Hematopoietic multipotent progenitor cell treated with erythropoietin and hydrocortisone succinate and interleukin-3 and kit ligand, for 4 days (in vitro differentiated cells): ENCODE measurements around the gene LEP.
A peak's percentile ranks its signal among the peaks of the same experiment; 100 is the strongest.

ENCODE experiments used
- DNase-seq: peaks from one replicate; pipeline ENCODE4 v3.0.0-alpha.2; 2015

Gene LEP

DNA sequence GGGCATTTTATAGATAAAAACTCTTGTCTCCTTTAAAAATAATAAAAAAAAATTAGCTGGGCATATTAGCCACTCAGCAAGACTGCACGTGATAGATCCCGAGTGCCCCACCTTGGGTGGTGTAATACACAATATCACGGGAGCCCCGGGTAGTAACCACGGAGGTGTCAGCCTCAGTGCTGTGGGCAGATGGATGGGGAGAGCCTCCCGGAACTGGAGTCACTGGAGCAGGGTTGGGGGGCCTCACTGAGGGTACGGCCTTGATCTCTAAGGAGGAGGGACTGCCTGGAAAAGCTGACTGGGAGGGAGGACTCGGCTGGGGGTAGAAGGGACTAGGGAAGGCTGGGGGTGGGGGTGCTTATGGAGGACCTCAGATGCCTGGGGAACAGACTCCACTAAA lies 12.6 kb downstream of the LEP start:
- no peak for DNase-seq

DNA sequence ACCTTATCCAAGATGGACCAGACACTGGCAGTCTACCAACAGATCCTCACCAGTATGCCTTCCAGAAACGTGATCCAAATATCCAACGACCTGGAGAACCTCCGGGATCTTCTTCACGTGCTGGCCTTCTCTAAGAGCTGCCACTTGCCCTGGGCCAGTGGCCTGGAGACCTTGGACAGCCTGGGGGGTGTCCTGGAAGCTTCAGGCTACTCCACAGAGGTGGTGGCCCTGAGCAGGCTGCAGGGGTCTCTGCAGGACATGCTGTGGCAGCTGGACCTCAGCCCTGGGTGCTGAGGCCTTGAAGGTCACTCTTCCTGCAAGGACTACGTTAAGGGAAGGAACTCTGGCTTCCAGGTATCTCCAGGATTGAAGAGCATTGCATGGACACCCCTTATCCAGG lies 13.4 kb downstream of the LEP start:
- no peak for DNase-seq

DNA sequence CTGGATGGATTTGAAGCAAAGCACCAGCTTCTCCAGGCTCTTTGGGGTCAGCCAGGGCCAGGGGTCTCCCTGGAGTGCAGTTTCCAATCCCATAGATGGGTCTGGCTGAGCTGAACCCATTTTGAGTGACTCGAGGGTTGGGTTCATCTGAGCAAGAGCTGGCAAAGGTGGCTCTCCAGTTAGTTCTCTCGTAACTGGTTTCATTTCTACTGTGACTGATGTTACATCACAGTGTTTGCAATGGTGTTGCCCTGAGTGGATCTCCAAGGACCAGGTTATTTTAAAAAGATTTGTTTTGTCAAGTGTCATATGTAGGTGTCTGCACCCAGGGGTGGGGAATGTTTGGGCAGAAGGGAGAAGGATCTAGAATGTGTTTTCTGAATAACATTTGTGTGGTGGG lies 14.2 kb downstream of the LEP start:
- no peak for DNase-seq

DNA sequence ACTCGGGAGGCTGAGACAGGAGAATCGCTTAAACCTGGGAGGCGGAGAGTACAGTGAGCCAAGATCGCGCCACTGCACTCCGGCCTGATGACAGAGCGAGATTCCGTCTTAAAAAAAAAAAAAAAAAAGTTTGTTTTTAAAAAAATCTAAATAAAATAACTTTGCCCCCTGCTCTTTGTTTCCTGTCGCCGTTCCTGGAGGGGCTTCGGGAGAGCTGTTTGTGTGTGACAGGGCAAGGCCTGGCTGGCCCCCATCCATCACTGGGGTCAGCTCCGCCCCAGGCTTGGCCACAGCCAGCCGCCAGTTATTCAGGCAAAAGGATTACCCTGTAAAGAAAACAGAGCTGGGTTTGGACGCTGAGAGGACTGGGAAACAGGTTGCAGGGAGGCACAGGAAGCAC lies 16.4 kb downstream of the LEP start:
- DNase-seq, result no peak

DNA sequence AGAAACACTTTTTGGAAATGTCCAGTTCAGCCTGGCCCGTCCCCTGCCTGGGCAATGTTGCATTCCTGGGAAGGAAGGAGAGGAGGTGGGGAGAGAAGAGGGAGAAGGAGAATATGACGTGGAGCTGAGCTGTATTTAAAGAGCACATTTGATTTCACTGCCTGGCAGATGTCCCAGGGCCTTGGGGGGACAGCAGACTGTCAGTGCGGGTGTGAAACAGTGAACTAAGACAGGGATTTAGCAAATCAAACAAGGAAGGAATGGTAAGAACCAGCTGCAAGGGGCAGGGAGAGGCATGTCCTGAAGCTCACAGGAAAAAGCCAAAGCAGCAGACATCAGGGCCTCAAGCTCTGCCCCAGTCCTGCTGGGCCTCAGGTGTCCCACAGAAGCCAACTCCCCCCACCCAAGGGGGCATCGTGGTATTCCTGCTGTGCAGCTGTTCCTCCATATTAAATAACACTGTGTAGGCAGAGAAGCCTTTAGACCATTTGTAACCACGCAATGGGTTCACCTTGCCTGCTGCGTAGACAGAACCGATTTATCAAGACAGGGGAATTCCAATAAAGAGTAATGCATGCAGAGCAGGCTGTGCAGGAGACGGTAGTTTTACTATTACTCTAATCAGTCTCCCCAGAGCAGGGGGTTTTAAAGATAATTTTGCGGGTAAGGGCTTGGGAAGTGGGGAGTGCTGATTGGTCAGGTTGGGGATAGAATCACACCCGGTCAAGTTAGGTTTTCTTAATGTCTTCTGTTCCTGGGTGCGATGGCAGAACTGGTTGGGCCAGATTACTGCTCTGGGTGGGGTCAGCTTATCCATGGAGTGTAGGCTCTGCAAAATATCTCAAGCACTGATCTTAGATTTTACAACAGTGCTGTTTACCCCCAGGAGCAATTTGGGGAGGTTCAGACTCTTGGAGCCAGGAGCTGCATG lies 18.3 kb downstream of the LEP start:
- DNase-seq, result peak; percentile 58

DNA sequence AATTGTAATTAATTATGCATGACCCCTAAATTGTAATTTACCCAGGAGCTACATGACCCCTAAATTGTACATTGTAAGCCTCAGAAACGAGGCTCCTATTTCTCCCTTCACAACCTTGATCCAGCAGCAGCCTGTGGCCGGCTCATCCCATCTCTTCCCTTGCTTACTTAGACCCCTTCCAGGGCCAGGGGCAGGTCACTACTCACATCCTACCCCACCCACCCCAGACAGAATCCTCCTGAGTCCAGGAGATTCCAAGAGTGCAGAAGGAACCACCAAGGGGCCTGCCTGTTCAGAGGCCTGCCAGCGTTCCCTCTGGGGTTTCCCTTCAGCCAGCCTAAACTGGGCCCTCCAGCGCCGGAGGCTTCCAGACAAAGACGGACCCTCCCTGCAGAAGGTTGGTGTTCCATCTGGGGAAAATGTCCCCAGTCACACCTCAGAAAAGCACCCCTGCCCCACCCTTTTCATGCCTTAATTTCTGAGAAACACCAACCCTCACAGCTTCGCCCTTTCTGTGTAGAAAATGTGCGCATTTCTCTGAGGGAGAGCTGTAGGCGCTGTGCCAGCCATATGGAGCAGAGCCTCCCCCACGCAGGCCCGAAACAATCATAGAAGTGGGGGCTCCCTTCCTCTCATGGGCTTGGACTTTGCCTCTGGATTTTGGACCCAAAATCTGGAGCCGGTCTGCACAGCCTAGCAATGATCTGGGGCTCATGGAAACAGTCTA lies 19.2 kb downstream of the LEP start:
- DNase-seq, result no peak

DNA sequence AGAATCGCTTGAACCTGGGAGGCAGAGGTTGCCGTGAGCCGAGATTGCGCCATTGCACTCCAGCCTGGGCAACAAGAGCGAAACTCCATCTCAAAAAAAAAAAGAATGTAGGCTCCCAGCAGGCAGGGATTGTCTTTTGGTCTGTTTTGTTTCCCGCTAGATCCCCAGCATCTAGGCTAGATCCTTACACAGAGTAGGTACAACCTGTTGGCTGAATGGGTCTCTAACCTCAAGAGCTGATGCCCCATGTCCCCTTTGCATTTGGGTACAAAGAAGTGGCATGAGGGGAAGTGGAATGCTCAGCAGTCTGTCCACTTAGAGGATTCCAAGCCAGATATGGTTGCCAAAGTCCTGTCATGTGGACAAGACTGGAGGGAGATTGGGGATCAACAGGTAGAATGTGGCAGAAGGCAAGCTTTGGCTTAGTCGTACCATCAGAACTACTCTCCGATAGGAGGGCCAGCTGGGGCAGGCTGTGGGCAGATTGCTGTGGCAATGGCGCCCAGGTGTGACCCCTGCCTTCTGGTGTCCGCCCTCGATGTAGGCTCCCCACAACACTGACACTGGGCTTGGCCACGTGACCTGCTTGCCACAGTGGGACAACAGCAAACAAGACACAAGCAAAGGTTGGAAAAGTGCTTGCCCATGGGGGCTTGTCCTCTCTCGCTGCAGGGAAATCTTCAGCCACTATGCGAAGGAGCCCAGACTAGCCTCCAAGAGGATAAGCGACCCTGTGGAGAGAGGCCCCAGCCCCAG lies 21.4 kb downstream of the LEP start:
- DNase-seq, result no peak

DNA sequence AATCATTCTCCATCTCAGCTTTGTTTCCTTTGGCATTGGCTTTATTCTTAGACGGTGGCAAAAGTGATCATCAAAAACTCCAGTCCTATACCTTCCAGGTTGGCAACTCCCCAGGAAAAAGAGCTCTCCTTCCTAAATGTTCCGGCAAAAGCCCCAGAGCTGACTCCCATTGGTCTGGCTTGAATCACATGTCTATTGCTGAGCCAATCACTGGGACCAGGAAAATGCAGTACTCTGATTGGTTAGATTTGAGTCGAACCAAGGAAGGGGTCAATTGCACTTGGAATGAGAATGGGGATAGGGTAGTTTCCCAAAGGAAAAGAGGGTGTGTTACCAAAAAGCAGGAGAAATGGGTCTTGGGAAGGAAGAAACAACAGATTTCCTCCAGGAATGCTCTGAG lies 22.3 kb downstream of the LEP start:
- no peak for DNase-seq

DNA sequence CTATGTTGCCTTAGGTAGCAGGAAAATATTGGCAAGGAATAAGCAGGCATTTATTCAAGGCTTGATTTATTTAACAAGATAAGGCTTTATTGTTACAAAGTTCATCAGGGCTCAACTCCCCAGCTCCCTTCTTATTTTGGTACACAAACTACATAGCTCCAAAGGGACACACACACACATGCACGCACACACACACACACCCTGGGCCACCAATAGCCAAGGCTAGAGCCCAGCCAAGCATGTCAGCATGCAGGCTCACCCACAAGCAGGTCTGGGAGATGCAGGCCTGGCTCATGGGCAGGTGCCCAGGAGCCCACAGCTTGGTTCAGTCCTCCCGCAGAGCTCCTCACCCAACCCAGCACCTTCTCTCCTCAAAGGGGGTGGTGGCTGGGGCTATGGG lies 23.4 kb downstream of the LEP start:
- DNase-seq, result no peak

DNA sequence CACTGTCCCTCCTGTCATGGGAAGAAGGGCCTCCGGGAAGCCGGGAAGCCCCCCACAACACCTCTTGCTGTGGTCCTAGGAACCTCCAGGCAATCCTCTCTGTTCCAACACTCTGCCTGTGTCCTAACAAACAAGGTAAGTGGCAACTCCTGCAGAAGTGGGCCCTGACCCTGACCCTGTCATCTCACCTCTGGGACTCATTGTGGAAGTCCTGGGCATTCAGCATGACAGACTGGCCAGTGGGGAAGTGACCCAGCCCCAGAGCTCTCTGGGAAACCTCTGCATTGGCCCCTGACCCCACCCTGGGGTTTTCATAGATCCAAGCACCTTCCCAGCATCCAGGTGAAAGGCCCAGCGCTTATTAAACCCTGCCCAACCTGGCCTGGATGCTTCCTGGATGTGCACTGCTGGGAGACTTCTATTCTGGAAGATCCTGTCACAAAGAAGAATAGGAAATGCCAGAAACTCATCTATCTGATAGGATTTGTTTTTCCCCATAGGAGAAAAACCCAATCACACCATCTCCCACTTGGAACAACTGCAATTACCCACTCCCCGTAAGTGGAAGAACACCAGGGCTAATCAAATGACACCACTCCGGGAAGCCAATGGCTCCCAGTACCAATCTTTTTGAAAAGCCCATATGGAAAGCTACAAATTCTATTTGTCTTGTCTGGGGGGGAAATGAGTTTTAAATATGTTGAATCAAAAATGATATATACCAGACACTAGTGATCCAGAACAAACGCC lies 24.3 kb downstream of the LEP start:
- DNase-seq, result no peak

DNA sequence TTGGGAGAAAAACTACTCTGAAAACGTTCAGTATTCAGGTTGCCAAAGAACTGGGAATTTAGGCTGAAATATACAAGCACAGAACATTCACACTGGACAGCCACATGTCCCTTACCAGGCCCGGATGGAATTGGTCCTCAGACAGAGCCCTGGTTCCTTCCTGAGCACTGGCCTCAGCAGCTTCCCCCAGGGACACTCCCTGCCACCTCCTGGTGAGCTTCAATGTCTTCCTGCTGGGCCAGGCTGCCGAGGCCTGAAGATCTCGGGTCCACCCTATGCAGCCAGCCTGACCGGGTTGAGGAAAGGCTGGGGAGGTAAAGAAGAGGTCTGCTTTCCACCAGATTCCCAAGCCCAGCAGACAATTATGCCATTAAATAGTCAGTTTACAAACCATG lies 24.8 kb downstream of the LEP start:
- DNase-seq, result no peak

DNA sequence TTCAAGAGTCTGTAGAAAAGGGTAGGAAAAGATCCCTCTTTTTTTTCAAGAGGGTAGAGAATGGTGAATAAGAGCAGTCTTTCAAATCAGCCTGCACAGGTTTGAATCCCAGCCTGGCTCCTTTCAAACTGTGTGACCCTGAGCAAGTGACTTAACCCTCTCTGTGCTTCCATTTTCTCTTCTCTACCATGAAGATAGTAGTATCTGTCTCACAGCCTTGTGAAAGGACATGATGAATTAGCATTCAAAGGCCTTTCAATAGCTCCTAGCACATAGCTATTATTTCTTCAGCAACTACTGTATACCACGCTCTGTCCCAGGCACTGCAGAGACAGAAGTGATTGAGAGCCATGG lies 25.4 kb downstream of the LEP start:
- DNase-seq, result no peak

DNA sequence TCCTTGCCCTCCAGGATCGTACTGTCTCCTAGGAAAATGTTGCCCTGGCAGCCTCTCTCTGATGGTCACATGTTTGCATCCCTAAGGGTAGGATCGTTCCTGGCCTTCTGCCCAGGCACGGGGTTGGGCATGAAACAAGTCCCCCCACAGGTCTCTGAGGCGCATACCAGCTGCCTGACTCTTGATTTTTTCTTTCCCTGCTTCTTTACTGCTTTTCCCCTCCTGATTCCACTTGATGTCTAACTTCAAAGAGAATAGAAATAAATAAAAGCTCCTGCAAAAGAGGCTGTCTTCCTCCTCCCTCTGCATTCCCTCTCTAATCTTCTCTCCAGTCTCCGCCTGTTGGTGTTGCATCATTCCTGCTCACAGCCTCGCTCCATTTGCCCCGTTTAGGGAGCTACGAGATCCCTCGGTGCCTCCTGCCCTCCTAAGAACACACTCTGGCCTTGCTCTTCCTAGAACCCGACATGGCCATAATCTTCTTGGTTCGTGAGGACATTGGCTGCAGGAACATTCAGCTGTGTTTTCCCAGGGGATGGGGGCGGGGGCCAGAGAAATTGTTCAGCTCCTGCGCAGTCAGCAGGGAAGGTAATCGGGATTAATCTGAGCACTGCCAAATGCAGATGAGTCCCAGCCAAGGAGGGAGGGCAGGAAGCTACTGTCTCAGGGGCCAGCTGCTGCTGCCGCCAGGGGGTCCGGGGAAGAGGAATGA lies 26.0 kb downstream of the LEP start:
- no peak for DNase-seq

DNA sequence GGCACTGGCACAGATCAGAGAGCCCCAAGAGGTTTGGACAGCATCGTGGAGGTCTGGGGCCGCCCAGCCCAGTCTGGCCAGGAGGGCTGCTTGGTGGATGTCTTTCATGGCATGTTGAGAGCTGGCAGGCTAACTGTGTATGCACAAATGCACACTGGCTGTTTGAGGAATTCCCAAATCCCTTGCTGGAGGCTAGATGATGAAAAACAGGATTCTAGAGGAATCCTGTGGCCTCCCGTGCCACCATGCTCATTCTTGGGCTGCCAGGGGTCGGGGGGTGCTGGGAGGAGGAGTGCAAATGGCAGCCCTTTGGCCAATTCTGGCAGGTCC lies 26.5 kb downstream of the LEP start:
- no peak for DNase-seq

DNA sequence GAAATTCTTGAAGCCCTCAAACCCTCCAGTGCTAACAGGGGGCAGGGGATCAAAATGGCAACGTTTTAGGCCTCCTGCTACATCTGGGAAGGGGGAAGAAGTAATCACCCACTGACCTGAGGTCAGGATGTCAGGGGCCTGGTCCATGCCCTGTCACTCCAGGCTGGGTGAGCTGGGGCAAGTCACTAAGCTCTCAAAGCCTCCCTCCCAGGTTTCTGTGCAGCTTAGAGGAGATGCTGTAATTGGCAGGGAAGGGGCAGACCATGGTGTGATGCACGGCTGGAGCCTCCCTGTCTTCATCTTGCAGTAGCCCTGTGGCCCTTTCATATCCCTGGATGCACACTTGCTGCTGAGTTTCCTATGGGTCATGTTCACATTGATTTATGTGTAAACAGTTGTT lies 27.2 kb downstream of the LEP start:
- DNase-seq, result no peak

DNA sequence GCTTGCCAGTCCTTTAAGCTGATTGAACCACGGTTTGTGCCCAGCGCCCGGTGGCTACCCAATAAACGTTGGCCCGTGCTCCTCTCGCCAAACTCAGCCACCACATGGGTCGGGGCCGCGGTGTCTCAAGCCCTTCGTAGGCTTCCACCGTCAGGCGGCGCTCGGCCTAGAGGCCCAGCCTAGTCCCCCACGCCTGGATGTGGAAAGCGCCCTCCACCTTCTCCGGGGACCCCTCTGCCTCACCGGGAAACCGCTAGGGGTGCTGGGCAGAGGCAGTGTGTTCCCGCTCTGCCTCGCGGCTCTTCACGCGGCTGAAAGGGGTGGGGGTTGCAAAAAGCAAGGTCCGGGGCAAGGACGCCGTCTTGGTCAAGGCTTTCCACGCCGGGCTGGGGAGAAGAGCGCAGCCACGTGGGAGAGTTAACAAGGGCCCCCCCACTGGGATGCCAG lies 29.8 kb downstream of the LEP start:
- DNase-seq, result no peak

DNA sequence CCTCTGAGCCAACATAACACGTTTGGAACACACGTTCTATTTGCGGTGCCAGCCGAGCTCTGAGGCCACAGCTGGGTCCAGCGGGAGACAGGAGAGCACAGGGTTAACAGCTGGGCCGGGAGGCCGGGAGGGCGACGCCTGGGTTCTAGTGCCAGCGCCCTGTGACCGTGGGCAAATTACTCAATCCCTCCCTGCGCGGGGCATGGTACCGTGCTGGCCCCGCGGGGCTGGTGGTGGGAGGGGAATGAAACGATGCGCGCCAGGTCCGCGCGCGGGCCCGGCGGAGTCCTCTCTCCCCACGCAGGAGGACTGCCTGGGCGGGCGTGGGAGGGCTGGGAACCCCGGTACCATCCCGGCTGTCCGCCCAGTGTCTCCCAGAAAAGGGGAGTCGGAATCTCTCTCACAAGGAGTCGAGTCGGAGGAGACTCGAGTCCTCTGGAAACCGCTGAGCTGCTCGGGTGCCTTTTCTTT lies 30.4 kb downstream of the LEP start:
- DNase-seq, result no peak

DNA sequence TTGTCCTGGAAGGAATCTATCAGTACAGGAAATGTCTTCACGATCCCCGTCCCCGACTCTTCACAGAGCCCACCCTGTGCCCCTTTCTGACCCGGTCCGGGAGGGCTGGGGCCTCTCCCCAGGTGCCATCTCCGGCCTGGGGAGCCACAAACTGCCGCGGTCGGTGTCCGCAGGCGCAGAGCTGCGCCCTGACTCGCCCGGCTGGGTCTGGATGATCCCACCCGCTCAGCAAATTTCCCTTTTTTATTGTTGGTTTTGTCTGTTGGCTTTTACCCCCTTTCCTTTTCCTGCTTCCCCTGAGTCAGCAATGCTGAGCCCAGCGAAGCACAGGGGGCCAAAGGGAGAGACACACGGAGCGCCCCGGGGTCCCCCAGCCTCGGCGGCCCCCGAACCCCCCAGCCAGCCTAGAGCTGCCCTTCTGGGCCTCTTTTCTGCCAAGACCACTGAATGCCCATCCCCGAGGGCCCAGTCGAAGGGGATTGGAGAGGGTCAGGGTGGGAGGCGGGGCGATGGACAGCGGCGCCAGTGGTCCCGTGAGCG lies 30.9 kb downstream of the LEP start:
- DNase-seq, result no peak

DNA sequence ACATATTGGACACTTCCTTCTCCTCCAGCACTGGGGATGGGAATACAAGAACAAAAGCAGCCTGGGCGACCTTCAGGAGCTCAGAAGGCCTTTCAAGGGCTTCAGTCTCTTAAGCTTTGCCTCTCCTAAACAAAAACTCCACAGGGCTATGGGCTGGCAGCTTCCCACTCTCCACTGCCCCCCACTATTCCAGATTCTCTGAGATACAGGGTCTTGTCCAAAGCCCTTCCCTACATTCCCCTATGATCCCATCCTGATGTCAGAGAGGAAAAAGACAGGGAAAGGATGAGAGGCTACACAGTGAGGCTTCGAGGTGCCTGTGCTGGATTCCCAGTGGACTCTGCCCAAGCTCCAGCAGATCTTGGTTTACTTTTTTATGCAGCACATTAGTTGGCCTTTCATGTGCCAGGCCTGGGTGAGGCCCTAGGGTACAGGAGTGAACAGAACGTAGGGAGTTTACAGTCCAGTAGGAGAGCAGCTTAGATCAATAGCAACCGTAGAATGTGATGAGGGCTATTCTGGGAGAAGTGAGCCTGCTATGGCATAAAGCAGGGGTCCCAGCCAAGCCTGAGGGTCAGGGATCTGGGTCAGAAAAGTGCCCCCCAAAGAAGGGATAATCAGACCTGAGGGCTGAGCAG lies 33.3 kb downstream of the LEP start:
- no peak for DNase-seq

DNA sequence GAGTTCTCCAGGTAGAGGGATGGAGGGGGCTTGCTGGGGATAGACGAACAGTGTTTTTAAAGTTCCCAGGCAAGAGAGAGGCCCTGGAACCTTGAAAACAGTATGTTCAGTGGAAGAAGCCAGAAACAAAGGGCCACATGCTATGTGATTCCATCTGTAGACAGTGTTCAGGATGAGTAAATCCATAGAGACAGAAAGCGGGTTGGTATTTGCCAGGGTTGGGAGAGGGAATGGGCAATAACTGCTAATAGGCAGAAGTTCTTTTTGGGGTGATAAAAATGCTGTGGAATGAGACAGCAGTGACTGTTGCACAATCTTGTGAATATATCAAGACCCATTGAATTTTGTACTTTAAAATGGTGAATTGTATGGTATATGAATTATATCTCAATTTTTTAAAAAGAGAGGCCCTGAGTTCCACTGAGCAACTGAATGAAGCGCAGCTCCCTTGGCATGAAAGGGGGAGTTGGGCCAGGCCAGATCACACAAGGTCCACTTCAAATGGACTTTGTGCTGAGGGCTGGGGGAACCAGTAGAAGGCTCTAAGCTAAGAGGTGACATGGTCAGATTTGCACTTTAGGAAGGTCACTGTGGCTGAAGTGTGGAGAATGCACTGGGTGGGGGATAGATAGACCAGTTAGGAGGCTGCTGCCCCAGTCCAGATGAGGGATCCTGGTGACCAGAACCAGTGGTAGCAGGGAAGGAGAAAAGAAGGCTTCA lies 34.0 kb downstream of the LEP start:
- no peak for DNase-seq

DNA sequence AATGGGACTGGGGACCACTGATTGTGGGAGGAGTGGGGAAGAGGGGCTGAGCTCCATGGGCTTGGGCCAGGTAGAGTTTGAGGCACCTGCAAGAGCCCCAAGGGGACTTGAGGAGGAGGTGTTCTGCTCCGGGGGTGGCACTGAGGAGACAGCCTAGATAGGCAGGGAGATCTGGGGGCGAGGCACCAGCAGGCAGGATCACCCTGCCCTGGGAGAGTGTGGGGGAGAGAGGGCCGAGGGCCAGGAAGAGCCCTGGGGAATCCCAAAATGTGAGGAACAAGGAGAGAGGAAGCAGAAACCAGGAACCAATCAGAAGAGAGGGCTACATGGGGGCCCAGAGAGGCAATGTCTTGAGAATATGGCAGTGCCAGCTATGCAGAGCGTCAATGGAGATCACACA lies 34.6 kb downstream of the LEP start:
- DNase-seq, result no peak
